K562 (cell line): ENCODE data around the gene RASEF.

Experiments
- RAD21 ChIP-seq, 2 experiments: fragments of 250-450 bp in 1 of 2; fragments of 450-650 bp in 1 of 2; sonication (Bioruptor Pico) in 1 of 2; formaldehyde crosslinking in 1 of 2; IDR thresholded peaks in 1 of 2; conservative IDR thresholded peaks in 1 of 2; 2 replicates each; pipeline versions ENCODE4 v1.4.0 to v1.8.0; 2020 to 2022; ENCODE audit warnings: mild to moderate bottlenecking in 2 of 2, moderate library complexity in 1 of 2
- SNIP1 ChIP-seq: fragments of 450-650 bp; IDR thresholded peaks from 2 replicates; pipeline ENCODE4 v1.7.1; 2017; ENCODE audit warnings: low read depth, mild to moderate bottlenecking
- TEAD4 ChIP-seq, 2 experiments: sonication (generic) in 1 of 2; formaldehyde crosslinking in 1 of 2; IDR thresholded peaks; 2 replicates each; pipeline versions ENCODE4 v1.6.1 to v1.8.0; 2012 to 2022; ENCODE audit warnings: borderline replicate concordance in 1 of 2, inconsistent platforms in 1 of 2, low read length in 1 of 2, mild to moderate bottlenecking in 1 of 2, missing genetic modification reagents in 1 of 2
- ZNF282 ChIP-seq: sonication (generic); formaldehyde crosslinking; IDR thresholded peaks from 2 replicates; pipeline ENCODE4 v1.8.1; 2023; ENCODE audit warnings: missing genetic modification reagents
- ZSCAN29 ChIP-seq: fragments of 450-650 bp; IDR thresholded peaks from 2 replicates; pipeline ENCODE4 v1.6.1; 2017

GRCh38 chr9:82961504-82962125 lies 101.3 kb downstream of the RASEF start:
- TF ChIP-seq TEAD4 (IDR thresholded peaks at IDR 0.05; ENCODE audit: low read length) (no peak), TEAD4 (CRISPR knock-in tag; IDR thresholded peaks at IDR 0.05; ENCODE audit: borderline replicate concordance) (no peak), SNIP1 (no peak), ZSCAN29 (no peak), ZNF282 (CRISPR knock-in tag) (no peak), RAD21 (CRISPR knock-in tag; conservative IDR thresholded peaks at IDR 0.05 in 1 of 2, IDR thresholded peaks at IDR 0.05 in 1 of 2) (peak; percentile 58 to 68)
